COR-L47 (cell line): Measurements from ENCODE around the gene DDIAS.

Experiments
- DNase-seq: peaks from one replicate; lab custom pipeline; 2025; lab: John Stamatoyannopoulos, UW

The DDIAS gene

DNA sequence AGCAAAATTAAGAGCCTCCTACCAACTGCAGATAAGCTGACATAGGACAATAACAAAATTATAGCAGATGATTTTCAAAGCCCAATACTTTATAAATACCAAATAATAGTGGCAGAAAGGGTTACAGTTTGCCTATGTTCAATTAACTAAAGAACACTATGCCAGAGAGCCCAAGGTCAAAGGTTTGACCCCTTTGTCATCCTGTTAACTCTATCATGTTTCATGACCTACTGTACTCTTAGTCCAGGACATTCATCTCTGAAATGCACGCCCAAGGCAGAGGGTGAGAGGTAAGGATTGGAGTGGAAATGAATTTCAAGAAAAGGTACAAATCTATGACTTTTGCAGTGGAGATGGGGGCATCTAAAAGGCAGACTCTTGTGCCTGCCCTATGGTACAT, 70.6 kb downstream of the DDIAS start:
- DNase-seq = no peak

DNA sequence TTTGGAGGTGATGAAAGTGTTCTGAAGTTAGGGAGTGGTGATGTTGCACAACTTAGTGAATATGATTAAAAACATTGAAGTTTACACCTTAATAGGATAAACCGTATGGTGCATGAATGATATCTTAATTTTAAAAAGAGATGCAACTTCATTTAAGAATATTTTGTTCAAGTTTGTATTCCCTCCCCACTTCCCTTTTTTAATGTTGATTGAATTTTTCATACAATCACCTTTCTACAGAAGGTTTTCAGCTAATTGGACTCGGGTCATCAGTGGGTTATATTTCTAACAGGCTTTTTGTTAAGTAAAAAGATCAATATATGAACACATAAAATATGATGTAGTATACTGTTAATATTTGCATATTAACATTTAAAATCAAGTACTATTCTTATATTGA, 72.6 kb downstream of the DDIAS start:
- no peak for DNase-seq

DNA sequence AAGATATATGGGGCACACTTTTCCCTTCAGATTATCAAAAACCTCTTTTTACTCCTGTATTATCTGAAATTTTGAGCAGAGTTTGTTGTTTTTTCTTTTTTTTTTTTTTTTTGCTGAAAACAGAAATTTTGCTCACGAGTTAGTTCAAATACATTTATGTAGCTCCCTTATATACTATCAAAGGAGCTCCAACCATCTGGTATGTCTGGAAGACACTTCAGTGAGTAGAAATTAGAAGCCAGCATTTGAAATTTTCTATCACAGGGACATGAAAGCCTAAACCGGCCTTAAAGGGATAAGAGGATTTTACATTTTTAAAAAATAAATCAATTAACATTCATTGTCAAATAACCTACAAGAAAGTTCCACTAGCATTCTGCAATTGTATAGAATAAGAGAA, 73.3 kb downstream of the DDIAS start:
- DNase-seq = no peak

DNA sequence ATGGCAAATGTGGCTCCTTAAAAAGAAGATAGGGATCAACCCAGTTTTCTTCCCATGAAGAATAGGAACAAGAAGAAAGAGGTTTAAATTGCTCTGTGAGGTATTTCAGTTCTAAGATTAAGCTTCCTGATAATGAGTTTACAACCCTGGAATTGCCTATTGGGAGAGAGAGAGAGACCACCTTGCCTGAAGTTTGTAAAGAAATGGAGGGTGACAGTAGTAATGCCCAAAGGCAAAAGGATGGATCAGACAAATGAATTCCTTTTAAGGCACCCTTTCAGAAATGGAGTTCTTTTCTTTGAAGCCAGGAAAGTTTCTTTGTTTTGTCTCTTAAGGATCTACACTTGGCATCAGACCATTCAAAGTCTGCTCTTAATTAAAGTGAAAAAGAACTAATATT, 74.3 kb downstream of the DDIAS start:
- DNase-seq = no peak

DNA sequence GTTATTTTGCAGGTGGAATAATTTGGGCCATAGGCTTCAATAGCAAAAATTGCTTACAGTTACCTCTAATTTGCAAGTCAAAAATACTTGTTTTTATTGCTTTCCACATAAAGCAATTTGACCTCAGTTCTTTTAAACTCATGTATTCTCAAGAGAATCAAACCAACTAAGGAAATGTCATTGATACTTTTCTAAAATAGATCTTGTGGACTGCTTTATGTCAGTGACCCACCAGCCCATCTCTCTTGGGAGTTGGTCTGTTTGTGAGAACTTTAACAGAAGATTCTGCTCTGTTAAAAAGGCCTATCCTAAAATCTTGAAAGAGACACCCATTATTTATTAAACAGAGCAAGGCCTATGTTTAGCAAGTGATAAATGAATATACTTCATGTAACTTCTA, 75.2 kb downstream of the DDIAS start:
- DNase-seq = no peak

DNA sequence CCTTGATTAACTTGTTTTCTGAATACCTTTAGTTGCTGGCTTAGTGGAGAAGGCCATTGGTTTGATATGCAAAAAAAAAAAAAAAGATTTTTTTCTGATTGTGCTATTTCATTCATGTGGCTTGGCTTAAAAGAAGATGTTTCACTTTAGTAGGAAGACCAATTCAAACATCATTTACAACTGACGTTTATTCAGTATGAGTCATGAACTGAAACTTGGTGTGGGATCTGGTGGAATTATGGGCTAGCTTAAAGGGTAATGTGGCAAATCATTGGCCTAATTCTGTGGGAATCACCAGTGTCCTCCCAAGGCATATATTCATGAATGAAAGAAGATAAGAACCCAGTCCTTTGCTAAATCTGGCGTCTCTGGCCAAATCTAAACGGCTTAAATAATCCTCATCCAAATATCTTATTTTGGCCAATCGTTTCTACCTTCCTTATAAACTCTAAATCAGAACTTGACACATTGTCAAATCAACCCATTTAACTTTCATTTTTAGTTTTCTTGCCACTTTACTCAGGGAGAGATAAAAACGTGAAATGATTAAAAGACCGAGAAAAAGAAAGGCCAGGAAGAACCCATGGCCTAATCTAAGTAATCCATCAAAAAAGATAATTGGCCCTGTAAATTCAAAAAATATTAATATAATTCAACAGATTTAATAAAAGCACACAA, 77.0 kb downstream of the DDIAS start:
- no peak for DNase-seq

DNA sequence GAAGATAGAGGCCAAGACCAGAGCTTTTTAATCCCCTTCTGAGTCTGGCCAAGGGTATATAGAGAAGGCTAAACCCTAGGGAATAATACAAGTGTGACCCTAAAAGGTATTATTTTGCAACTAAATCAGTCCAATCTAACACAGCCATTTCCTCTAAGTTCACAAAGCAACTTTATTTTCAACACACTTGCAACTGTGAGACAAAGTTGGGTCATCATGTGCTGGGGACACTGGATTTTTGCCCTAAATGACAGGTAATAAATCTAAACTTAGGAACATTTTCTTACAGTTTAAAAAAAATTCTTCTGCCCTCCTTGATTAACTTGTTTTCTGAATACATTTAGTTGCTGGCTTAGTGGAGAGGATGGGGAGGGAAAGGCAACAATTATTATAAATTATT, 78.3 kb downstream of the DDIAS start:
- DNase-seq = no peak

DNA sequence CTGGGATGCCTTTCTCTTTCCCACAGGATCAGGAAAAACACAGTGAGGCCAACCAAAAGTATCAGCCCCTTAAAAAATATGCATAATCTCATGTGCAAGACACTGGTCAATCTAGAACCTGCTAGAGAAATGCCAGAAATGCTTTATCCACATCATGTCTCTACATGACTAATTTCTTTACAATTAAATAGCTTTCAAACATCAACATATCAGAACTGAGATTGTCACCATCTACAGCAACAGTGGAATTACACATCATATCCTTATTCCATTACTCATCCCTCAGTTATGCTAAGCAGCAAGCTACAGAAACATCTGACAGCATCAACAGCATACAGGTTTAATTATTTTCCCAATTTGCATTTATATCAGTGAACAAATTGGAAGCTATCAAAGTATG, 78.8 kb downstream of the DDIAS start:
- DNase-seq = no peak

DNA sequence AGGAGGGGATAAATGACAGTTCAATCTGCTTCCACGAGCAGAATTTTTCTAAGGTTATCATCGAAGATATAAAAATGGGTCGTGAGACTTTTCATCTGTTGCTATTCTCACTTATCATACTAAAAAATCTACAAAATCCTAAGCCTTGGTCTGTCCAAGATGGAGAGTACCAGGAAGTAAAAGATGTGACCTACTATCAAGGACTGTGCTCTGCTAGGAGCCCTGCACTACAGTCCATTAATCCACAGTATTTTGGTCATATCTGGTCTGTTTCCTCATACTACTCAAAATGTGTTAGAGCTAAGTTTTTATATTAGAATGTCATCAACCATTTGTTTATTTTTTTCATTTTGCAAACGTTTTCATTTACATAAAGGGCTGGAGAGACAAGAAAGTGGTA, 79.4 kb downstream of the DDIAS start:
- DNase-seq = no peak

DNA sequence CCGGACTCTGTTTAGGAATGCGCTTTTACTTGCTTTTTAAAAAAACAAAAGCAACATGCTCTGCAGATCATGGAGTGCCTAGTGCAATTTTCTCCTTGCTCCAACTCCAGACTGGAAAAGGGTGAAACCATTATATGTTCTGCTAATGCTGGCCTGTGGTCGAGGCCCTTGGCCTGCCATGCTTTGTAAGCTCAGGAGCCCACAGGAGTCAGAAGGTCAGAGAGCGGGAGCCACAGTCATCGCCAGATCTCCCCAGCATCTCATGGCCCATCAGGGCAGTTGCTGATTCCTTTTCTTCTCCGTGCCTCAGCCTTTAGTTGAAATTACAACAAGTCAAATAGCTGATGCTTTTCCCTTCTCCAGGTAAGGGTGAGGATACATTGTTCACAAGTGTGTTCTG, 80.3 kb downstream of the DDIAS start:
- DNase-seq = no peak
